OCI-M2 (cell line): Measurements from ENCODE around the gene METAP1D.

Experiments used
- DNase-seq: peaks from one replicate; lab custom pipeline; 2025; ENCODE audit not compliant: unreplicated experiment; lab: John Stamatoyannopoulos, UW

METAP1D gene

GRCh38 chr2:172128484-172128883, 128.7 kb downstream of the METAP1D start:
- DNase-seq: no peak

GRCh38 chr2:172129404-172129803, 129.7 kb downstream of the METAP1D start:
- DNase-seq: no peak
